Suppressor macrophage treated with lipopolysaccharide for 1 hour (primary cell): ENCODE results near the gene NOX4.

ENCODE experiments used
- DNase-seq, 3 donors: peaks; one replicate each; pipeline ENCODE4 v3.0.0-alpha.2; 2020 to 2022

Gene NOX4

GRCh38 chr11:89490981-89491690, at the start of gene NOX4:
Gene NOX4 (minus strand): TSS chr11:89491375. CDS start chr11:89491246, 129 bp downstream.
- DNase-seq: no peak

- DNase-seq: no peak
Measured at GRCh38 chr11:89540826-89541225, 49.7 kb upstream of the NOX4 start.

DNA sequence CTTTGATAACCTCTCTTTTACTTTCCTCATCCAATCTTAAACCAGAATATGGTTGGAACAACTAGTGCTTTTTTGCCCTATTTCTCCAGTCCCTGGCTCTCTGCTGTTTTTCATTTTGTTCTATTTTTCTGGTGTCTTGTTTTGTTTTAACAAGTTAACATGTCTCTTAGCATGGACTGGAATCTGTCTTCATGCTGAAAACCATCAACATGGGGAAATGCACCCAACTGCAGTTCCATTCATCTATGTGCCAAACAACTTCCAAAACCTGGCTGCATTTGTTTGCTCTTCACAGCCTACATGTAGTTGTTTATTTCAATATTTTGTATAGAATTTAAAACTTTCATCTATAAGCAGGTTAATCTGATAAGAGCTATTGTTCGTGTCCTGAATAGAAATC, 46.8 kb upstream of the NOX4 start:
- no peak for DNase-seq

DNA sequence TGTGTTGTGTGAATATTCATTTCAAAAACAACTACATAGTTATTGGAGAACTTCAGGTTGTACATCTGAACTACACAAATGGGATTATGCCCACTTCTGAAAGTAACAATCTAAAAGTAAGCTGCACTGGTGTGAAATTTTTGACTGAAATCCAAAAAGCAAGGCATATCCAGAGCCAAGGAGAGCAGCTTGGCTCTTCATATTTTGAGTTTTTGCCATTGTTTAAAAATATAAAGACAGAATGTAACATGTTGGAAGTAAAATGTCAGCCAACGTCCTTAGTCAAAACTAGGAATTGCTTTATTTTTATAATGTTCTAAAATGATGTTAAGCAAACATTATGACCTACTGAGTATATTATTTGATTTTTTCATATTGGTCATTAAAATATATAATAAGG, 45.8 kb upstream of the NOX4 start:
- DNase-seq: no peak

GRCh38 chr11:89535221-89535620, 44.0 kb upstream of the NOX4 start:
- DNase-seq: no peak

DNA sequence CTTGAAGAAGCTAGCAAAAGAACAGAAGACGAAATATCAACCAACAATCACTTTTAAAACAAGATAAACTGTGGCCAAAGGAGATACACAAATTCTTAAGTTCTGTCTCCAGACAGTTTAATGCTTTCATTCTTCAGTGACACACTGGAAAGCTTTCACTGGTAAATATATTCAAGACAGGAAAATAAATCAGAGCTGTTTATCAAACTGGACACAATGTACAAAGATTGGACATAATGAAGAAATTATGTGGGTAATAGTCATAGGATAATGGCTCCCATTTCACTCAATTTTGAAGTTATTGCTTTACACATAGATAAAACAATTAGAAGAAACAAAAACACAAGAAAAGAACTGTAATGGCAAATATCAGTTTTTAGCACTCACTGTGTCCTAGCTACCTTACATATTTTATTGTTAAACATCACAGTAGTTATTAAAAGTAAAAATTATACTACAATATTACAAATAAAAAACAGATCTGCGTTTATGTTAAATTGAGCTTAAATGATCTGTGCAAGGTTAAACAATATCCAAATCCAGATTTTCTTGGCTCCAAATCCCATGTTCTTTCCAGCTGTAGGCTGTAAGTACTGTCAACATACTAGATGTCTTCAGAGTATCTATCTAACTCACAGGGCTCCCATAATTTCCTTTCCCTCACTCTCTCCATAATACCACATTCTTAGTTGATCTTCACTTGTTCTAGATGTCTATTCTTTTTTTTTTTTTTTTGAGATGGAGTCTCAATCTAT, 38.6 kb upstream of the NOX4 start:
- DNase-seq: no peak

GRCh38 chr11:89521792-89522191, 30.6 kb upstream of the NOX4 start:
- no peak for DNase-seq

DNA sequence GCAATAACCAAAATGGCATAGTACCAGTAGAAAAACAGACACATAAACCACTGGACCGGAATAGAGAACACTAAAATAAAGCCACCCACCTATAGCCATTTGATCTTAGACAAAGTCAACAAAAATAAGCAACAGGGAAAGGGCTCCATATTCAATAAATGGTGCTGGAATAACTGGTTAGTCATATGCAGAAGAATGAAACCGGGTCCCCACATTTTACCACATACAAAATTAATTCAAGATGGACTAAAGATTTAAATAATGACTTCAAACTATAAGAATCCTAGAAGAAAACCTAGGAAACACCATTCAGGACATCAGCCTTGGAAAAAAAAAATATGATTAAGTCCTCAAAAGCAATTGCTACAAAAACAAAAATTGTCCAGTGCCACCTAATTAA, 30.1 kb upstream of the NOX4 start:
- DNase-seq: no peak

- DNase-seq: no peak
Measured at GRCh38 chr11:89516496-89516895, 25.3 kb upstream of the NOX4 start.

- no peak for DNase-seq
Measured at GRCh38 chr11:89508544-89508943, 17.4 kb upstream of the NOX4 start.

DNA sequence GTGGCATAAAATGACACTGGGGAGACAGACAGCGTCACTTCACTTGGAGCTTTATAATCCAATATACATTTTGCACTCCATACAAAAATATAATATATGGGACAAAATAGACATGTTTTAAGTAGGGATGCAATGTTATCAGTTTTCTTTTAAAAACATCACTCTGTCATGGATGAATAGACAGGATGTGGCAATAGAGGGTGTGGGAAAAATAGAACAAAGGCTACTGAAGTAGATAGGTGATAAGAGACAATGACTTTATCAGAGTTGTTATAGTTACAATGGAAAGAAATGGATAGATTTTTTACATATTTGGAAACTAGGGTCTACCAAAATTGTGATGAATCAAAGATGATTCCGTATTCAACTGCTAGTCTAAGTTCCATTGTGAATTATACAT, 13.1 kb upstream of the NOX4 start:
- DNase-seq: no peak

- no peak for DNase-seq
Measured at GRCh38 chr11:89503422-89503821, 12.2 kb upstream of the NOX4 start.

DNA sequence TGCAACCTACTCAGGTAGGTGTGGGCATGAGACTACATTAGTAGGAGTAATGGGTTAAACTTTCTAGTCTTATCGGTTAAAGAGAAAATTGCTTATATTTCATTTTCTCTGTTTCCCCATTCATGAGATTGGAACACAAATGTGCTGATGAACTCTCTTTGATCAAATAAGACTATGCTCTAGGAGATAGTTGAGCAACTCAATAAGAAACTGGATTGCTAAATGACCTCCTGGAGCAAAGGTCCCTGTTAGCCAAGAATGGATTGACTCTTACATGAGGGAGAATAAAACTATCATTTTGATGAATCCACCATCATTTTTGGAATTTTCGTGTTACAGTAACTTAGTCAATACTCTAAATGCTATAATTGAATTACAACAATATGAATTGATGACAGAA, 11.1 kb upstream of the NOX4 start:
- no peak for DNase-seq

DNA sequence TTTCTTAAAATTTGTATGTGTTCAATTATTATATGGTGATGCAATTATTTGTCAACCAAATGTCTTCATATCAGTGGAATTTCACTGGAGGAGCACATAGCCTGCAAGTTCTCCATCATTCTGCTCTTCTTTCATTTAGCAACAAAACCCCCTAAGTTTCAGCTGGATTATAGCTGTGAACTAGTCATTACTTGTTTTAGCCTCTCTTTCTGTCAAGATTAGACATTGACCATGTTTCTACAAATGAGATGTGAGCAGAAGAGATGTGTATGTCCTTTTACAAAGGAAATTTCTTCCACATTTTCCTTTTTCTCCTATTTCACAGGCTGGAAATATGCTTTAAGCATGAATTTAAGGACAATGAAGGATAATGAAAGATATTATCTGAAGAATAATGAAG, 9.2 kb upstream of the NOX4 start:
- DNase-seq: no peak

- DNase-seq: peak in 1 of 3 donors; percentile 1
Measured at GRCh38 chr11:89498845-89499448, 7.8 kb upstream of the NOX4 start.

DNA sequence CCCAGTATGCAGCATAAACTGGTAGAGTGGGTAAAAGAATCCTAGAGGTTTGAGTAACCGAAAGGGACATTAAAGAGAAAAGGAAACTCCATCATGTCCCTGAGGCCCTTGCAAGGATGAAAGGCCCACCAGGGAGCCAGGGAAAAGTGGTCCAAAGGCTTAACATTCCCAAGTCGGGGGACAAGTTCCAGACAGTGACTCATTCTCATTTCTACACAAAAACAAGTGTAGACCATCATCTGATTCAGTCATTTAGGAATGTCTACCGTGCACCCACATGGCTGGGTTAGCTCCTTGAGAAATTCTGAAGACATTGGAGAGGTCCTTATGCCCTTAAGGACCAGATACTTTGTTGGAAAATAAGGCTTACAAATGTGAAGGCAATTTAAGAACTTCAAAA, 4.8 kb upstream of the NOX4 start:
- no peak for DNase-seq

GRCh38 chr11:89493431-89493830, 2.3 kb upstream of the NOX4 start:
- no peak for DNase-seq

- no peak for DNase-seq
Measured at GRCh38 chr11:89490602-89490980, 584 bp downstream of the NOX4 start.

DNA sequence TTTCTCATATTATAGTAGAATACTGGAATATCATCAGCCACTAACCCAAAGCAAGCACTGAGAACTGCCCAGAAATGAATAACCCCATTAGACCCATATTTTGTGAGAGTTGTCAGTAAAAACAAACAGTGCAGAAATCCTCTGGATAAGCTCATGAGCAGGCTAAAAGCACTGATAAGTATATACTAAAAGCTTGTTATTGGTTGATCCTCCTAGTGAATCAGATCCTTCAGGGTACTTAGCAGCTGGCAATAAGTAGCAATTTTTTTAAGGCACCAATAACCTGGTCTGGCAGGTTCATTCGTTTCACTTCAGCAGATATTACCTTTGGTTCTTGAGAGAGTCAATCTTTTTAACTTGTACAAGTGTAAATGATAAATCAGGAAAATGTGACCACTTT, 1.2 kb downstream of the NOX4 start:
- DNase-seq: no peak

GRCh38 chr11:89487016-89487415, 4.2 kb downstream of the NOX4 start:
- DNase-seq: no peak

DNA sequence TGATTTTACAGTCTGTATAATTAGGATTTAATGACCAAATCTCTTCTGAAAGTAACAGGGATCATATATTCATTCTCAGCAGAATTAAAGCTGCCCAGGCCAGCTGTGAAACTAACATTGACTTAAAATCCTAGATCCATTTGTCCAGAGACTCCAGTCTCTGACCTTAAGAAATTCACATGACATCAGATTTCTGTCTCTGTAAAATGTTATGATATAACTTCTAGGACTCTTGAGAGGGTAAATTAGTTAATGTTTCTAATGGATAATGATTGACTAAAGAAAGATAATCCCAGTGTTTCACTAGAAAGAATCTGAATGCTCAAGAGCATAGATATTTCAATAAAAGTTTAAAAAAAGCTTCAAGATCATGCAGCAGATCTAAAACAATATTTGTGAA, 6.3 kb downstream of the NOX4 start:
- DNase-seq: no peak

- no peak for DNase-seq
Measured at GRCh38 chr11:89477175-89477574, 14.0 kb downstream of the NOX4 start.

- no peak for DNase-seq
Measured at GRCh38 chr11:89463266-89463780, 27.9 kb downstream of the NOX4 start.

DNA sequence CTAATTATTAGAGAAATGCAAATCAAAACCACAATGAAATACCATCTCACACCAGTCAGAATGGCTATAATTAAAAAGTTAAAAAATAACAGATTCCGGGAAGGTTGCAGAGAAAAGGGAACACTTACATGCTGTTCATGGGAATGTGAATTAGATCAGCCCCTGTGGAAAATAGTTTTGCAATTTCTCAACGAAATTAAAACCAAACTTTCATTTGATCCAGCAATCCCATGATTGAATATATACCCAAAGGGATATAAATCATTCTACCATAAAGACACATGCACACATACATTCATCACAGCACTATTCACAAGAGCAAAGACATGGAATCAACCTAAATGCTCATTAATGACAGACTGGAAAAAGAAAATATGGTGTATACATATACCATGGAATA, 32.5 kb downstream of the NOX4 start:
- DNase-seq: no peak
